ENCODE data around the gene RHBG.

RHBG gene

GRCh38 chr1:156428746-156429288 lies 59.8 kb downstream of the RHBG start:
- DNase-seq, result no peak

DNA sequence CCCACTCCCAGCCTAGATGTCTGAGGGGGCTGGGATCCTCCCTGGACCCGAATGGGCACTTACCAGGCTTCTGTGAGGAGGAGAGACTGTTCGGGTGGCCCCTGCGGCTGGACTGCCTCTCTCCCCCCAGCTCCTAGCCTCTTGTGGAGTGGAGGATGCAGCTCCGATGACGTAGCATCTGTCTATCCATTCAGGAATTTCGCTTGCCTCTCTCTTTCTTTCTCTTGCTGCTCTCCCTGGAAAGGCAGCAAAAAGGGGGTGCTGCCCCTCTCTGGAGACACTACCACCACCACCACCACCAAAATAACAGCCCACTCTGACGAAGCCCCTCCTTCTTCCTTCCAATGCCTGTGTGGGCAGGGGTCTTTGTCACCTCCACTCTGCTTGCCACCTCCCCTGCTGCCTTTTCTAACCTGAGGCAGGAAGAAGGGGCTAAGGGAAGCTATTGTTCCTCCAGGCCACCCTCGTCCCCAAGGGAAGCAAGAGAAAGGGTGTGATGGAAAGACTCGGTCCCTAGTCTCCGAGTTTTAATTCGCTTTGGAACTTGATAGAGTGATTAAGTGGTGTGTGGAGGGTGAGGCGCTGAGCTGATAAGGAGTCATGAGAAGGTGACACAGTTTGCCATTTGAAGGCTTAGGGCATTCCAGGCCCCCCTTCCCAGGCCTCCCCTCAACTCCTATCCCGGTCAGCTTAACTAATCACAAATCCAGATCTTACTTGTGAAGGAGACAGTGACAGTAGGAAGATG lies 60.5 kb downstream of the RHBG start:
- no peak for DNase-seq

DNA sequence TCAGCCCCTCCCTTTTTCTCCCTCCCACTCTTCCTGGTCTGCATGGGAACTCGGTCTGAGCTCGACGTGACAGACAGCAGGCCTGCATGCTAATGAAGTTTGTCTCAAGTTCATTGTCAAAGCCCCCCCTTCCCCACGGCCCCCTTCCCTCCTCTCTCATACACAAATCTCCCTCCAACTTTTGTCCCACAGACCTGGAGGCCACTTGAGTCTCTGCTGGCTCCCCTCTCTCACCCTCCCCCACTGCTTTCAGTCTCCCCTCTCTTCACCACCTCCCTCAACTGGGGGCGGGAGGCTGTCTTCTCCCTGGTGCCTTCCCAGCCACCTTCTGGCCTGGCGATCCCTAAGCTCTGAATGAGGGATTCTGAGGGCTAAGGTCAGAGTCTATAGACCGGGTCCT lies 61.3 kb downstream of the RHBG start:
- DNase-seq, result no peak

DNA sequence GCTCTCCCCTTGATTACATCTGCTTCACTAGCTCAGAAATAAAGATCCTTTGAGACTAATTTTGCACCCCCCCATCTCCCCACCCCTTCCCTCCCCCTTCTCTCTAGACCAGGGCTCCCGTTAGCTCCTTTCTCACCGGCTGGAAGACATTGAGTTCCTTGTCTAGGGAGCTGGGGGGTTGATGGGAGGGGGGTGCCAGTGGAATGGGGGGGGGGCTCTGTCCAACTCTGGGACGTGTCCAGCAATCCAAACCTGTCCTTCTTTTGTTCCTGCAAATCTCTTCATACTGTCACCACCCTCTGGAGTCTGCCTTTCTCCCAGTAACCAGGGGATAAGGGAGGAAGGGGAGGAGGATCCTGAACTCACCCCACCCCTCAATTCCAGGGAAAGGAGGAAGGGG lies 61.9 kb downstream of the RHBG start:
- no peak for DNase-seq

GRCh38 chr1:156431366-156431765 lies 62.4 kb downstream of the RHBG start:
- DNase-seq, result no peak

- DNase-seq, result no peak
Observed at GRCh38 chr1:156431769-156432668, 63.0 kb downstream of the RHBG start.

DNA sequence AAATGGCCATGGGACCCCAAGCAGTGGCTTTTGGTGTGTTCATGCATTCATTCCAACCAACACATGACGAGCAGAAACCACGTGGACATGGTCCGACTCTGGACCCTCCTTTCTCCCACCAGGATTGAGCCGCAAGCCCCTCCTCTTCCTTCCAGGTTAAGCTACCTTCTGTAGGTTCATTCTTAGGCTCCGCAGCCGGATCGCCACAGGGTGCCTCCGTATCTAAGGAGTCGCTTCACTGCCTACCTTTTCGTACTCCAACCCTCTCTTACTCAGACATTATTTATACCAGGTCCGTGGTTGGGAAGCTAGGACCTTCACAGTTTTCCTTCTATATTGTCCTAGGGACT lies 63.6 kb downstream of the RHBG start:
- DNase-seq, result no peak

DNA sequence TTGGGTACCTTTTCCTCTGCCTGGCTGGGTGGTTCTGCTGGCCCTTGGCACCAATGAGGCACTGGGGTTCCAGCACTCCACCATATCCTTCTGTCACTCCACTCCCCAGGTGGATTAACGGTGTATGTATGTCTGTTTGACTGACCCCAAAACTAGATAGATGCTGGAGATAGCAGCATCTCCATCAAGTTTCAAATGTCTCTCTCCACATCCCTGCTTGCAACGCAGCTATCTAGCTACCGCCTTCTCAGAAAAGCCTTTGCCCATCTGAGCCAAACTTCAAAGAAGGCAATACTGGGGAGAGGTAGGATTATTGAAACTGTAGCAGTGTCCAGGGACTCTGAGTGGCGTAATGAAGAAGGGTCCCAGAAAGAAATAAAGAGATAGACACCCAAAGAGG lies 64.0 kb downstream of the RHBG start:
- no peak for DNase-seq

GRCh38 chr1:156433602-156434001 lies 64.6 kb downstream of the RHBG start:
- DNase-seq, result no peak

Measured in CD4-positive, alpha-beta T cell treated with Interleukin-1 beta for 1 hour (primary cell).